ENCODE results near the gene HDAC3.

HDAC3 gene

DNA sequence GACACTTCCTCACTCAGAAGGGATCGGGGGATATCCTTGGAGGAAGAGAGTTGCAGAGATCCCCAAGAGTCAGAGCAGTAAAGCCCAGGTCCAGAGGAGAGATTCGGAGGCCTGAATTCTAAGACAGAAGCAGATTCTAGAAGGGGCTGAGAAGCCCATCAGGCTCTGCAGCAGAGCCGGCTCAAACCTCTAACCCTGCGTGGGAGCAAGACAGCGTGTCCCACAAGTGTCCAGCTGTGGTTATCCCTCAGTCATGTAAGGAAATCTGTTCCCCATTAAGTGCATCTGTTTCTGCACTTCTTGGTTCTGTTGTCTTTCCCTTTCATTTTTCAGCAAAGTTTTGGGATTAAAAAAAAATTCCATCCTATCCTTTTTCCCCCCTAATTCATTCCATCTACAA is 13.0 kb downstream of the HDAC3 start:
- H3K9me3 ChIP-seq (ENCODE audit: control insufficient read depth in 5 of 5, low read length in 5 of 5): no peaks in the 10 kb centered on the region
- H3K27me3 ChIP-seq (ENCODE audit: control insufficient read depth in 5 of 5, insufficient read depth in 4 of 5, low read length in 5 of 5): no peaks in the 10 kb centered on the region
- no peak overlapping the region for H3K27ac ChIP-seq (ENCODE audit: low read depth, low read length)
- peaks cover 27 to 76% (median 69%) of the 10 kb centered on the region in 5 donors for H3K36me3 ChIP-seq (ENCODE audit: control insufficient read depth in 5 of 5, insufficient read depth in 5 of 5, low read length in 5 of 5)
- H3K9ac ChIP-seq (ENCODE audit: low read length in 5 of 5): no peak overlapping the region
- H3K4me3 ChIP-seq (ENCODE audit: low read depth in 1 of 5, low read length in 5 of 5): no peak overlapping the region
- peaks cover 0 to 11% (median 6%) of the 10 kb centered on the region in 5 donors for H3K4me1 ChIP-seq (ENCODE audit: control insufficient read depth in 5 of 5, insufficient read depth in 5 of 5, low read length in 5 of 5)

DNA sequence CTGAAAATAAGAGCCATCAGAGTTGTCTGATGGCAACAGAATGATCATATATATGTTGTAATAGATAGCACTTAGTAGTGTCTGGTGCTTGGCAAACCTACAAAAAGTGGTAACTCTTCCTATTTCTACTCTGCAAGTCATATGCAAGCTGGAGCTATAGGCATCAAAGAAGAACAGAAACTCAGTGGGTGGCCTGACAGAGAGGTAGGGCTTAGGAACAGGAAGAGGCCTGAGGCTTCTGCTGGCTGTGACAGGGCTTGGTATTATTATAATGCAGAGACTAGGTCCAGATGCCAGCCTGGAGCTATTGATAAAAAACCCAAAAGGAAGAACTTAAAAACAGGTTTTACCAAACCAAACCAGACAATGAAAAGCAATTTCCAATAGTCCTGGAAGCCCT is 13.5 kb downstream of the HDAC3 start:
- Histone ChIP-seq H3K27ac (ENCODE audit: low read depth, low read length) (no peak overlapping the region), H3K4me3 (ENCODE audit: low read depth in 1 of 5, low read length in 5 of 5) (no peak overlapping the region), H3K9ac (ENCODE audit: low read length in 5 of 5) (peak overlapping the region in 1 of 5 donors; percentile 48), H3K9me3 (ENCODE audit: control insufficient read depth in 5 of 5, low read length in 5 of 5) (no peaks in the 10 kb centered on the region), H3K27me3 (ENCODE audit: control insufficient read depth in 5 of 5, insufficient read depth in 4 of 5, low read length in 5 of 5) (no peaks in the 10 kb centered on the region), H3K36me3 (ENCODE audit: control insufficient read depth in 5 of 5, insufficient read depth in 5 of 5, low read length in 5 of 5) (peaks cover 27 to 72% (median 65%) of the 10 kb centered on the region in 5 donors), H3K4me1 (ENCODE audit: control insufficient read depth in 5 of 5, insufficient read depth in 5 of 5, low read length in 5 of 5) (peaks cover 0 to 12% (median 10%) of the 10 kb centered on the region in 5 donors)

DNA sequence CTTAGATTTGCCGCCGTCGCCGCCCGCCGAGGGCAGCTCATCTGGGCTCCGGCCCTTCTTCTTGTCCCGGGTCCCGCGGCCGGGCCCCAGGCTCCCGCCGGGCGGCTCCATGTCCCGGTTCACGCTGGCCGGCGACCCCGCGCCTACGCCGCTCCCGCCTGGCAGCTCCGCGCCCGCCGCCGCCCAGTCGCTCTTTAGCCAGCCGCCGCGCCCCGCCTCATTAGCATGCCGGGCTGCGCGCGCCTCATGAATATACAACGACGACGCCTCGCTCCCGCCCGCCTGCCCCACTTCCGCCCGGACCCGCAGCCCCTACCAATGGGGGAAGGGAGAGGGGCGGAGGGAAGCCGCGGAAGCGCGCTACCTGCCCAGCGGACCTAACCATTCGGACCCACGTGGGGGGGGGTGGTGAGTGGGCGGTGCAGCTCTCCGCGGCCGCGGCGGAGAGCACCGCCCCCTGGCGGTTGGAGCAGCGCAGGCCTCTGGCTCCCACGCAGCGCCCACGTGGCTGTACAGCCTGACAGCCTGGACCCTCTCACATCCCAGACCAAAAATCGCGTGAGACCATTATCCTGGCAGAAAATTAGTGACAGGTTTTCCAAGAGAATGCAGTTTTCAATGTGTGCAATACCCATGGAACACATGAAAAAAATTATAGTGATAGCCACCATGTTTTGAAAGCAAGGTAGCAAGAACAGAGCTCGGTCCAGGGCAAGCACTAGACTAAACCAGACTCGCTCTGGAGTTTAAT is 17.7 kb downstream of the HDAC3 start, which contains the start of gene DIAPH1:
DIAPH1 (minus strand) TSS at position 197 of the 751 bp plus-strand sequence; CDS start at position 111, 86 bp downstream.
- Histone ChIP-seq H3K36me3 (ENCODE audit: control insufficient read depth in 5 of 5, insufficient read depth in 5 of 5, low read length in 5 of 5) (peaks cover 20 to 40% (median 30%) of the 10 kb centered on the region in 5 donors), H3K27me3 (ENCODE audit: control insufficient read depth in 5 of 5, insufficient read depth in 4 of 5, low read length in 5 of 5) (no peaks in the 10 kb centered on the region), H3K27ac (ENCODE audit: low read depth, low read length) (peak within 1 kb of the TSS; percentile 31)

DNA sequence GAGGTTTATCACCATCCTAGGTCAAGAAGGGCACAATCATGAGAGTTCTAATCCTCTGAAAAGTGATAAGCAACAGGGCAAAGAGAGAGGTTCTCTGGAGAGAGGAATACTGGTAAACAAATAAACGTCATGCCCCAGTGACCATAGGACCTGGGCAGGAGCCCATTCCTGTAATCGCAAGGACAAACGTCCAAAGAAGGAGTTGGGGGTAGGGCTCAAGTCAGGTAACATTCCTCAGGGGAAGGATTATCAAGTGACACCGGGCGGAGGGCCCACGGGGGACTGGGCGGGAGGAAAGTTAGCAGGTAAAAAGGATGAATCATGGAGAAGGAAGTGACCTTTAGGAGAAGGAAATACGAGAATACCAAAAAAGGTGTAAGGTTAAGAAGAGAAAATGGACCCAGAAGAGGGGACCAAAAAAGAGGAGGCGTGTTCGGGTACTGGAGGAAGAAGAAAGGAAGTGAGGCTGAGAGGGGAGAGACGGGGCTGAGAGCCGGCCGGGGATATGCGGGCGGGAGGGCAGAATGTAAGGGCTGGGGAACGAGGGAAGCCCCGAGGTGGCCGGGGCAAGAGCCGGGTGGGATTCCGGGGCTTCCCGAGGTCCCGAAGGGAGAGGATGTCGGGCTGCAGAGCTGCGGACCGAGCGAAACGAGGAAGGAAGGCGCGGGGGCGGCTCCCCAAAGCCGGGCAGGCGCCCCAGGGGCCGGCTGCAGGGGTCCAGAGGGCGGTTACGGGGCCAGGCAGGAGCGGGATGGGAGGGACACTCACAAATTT is 18.4 kb downstream of the HDAC3 start:
- Histone ChIP-seq H3K27ac (ENCODE audit: low read depth, low read length) (peak overlapping the region; percentile 31), H3K4me1 (ENCODE audit: control insufficient read depth in 5 of 5, insufficient read depth in 5 of 5, low read length in 5 of 5) (peaks cover 0 to 30% (median 25%) of the 10 kb centered on the region in 5 donors), H3K9ac (ENCODE audit: low read length in 5 of 5) (peak overlapping the region; percentile 66 to 90 (median 80)), H3K36me3 (ENCODE audit: control insufficient read depth in 5 of 5, insufficient read depth in 5 of 5, low read length in 5 of 5) (peaks cover 20 to 34% (median 25%) of the 10 kb centered on the region in 5 donors), H3K27me3 (ENCODE audit: control insufficient read depth in 5 of 5, insufficient read depth in 4 of 5, low read length in 5 of 5) (no peaks in the 10 kb centered on the region), H3K9me3 (ENCODE audit: control insufficient read depth in 5 of 5, low read length in 5 of 5) (no peaks in the 10 kb centered on the region), H3K4me3 (ENCODE audit: low read depth in 1 of 5, low read length in 5 of 5) (peak overlapping the region; percentile 67 to 80 (median 75))

More for the DNA sequence above, 17.7 kb downstream of the HDAC3 start, which contains the start of gene DIAPH1:
- H3K9ac ChIP-seq (ENCODE audit: low read length in 5 of 5): peak within 1 kb of the TSS; percentile 66 to 90 (median 80)
- no peaks in the 10 kb centered on the region for H3K9me3 ChIP-seq (ENCODE audit: control insufficient read depth in 5 of 5, low read length in 5 of 5)
- peaks cover 0 to 31% (median 25%) of the 10 kb centered on the region in 5 donors for H3K4me1 ChIP-seq (ENCODE audit: control insufficient read depth in 5 of 5, insufficient read depth in 5 of 5, low read length in 5 of 5)
- H3K4me3 ChIP-seq (ENCODE audit: low read depth in 1 of 5, low read length in 5 of 5): peak within 1 kb of the TSS; percentile 67 to 80 (median 75)

DNA sequence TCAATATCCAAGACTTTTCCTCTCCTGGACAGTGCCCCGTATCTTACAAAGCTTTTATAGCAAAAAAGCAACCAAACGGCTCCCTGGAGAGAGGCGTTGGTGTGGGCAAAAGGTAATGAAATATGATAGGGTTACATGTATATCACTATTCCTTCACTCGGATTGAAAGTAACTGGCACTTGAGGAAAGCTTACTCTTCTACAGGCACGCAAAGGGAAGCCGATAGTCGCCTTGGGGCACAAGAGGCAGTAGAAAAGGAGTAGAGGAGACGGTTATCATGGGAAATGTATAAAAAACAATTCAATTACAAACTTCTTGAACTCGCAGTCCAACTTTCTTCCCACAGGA is 19.0 kb downstream of the HDAC3 start:
- H3K27me3 ChIP-seq (ENCODE audit: control insufficient read depth in 5 of 5, insufficient read depth in 4 of 5, low read length in 5 of 5): no peaks in the 10 kb centered on the region
- peaks cover 0 to 28% (median 25%) of the 10 kb centered on the region in 5 donors for H3K4me1 ChIP-seq (ENCODE audit: control insufficient read depth in 5 of 5, insufficient read depth in 5 of 5, low read length in 5 of 5)
- H3K9ac ChIP-seq (ENCODE audit: low read length in 5 of 5): peak overlapping the region; percentile 2 to 90 (median 79)
- no peaks in the 10 kb centered on the region for H3K9me3 ChIP-seq (ENCODE audit: control insufficient read depth in 5 of 5, low read length in 5 of 5)
- H3K4me3 ChIP-seq (ENCODE audit: low read depth in 1 of 5, low read length in 5 of 5): peak overlapping the region; percentile 67 to 80 (median 75)
- H3K36me3 ChIP-seq (ENCODE audit: control insufficient read depth in 5 of 5, insufficient read depth in 5 of 5, low read length in 5 of 5): peaks cover 18 to 28% (median 21%) of the 10 kb centered on the region in 5 donors
- H3K27ac ChIP-seq (ENCODE audit: low read depth, low read length): peak overlapping the region; percentile 31

DNA sequence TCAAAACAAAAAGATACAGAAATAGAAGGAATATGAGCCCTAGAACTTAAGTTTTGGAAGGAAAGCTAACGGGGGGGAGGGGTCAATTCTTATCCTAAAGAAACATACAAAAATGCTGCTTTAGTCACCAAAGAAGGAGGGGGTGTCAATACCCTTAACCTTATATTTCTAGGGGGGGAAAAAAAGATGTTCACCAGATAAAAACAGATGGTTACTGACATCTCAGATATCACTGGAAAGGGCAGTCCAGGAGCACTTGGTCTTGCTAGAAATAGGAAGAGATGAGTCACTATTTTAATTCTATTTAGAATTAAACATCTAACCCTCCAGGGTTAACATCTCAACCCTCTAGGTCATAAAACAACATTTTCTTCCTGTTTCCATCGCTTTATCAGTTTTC is 19.5 kb downstream of the HDAC3 start:
- H3K27ac ChIP-seq (ENCODE audit: low read depth, low read length): peak overlapping the region; percentile 31
- no peaks in the 10 kb centered on the region for H3K9me3 ChIP-seq (ENCODE audit: control insufficient read depth in 5 of 5, low read length in 5 of 5)
- no peaks in the 10 kb centered on the region for H3K27me3 ChIP-seq (ENCODE audit: control insufficient read depth in 5 of 5, insufficient read depth in 4 of 5, low read length in 5 of 5)
- H3K4me3 ChIP-seq (ENCODE audit: low read depth in 1 of 5, low read length in 5 of 5): peak overlapping the region; percentile 67 to 80 (median 75)
- H3K36me3 ChIP-seq (ENCODE audit: control insufficient read depth in 5 of 5, insufficient read depth in 5 of 5, low read length in 5 of 5): peaks cover 17 to 23% (median 18%) of the 10 kb centered on the region in 5 donors
- no peak overlapping the region for H3K9ac ChIP-seq (ENCODE audit: low read length in 5 of 5)
- H3K4me1 ChIP-seq (ENCODE audit: control insufficient read depth in 5 of 5, insufficient read depth in 5 of 5, low read length in 5 of 5): peaks cover 0 to 28% (median 25%) of the 10 kb centered on the region in 5 donors

DNA sequence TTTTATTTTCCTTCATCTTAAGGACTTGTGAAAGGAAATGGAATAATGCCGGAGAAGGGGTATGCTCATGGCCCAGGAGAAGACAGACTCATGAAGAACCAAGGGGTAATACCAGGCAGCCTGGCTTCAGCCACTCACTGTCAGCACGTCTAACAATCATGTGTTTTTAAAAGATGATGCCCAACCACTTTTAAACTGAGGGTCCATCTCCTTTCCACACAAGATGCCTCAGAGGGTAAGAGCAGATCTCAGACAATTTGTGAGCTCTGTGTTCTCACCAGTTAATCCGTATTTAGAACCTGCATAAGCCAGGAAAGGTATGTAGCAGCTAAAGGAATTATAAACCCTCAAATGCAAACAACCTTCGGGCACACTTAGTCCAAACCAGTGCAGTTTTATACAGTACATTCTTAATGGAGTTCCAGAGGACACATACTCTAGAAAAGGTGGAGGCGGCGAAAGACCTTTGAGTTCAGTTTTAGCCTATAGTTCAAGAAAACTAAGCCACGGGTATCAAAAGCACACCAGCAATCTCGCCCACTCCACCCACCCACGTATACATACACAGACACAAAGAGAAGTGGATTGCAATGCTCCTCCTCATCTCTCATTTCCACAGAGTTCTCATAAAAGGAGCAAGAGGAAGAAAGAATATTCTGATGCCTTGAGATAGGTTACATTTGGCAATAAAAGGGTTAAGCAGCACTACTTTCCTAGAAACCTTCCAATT is 20.5 kb downstream of the HDAC3 start:
- H3K9ac ChIP-seq (ENCODE audit: low read length in 5 of 5): no peak overlapping the region
- no peak overlapping the region for H3K4me3 ChIP-seq (ENCODE audit: low read depth in 1 of 5, low read length in 5 of 5)
- H3K36me3 ChIP-seq (ENCODE audit: control insufficient read depth in 5 of 5, insufficient read depth in 5 of 5, low read length in 5 of 5): peaks cover 8 to 13% (median 9%) of the 10 kb centered on the region in 5 donors
- H3K9me3 ChIP-seq (ENCODE audit: control insufficient read depth in 5 of 5, low read length in 5 of 5): no peaks in the 10 kb centered on the region
- no peaks in the 10 kb centered on the region for H3K27me3 ChIP-seq (ENCODE audit: control insufficient read depth in 5 of 5, insufficient read depth in 4 of 5, low read length in 5 of 5)
- peaks cover 0 to 28% (median 25%) of the 10 kb centered on the region in 5 donors for H3K4me1 ChIP-seq (ENCODE audit: control insufficient read depth in 5 of 5, insufficient read depth in 5 of 5, low read length in 5 of 5)
- no peak overlapping the region for H3K27ac ChIP-seq (ENCODE audit: low read depth, low read length)

DNA sequence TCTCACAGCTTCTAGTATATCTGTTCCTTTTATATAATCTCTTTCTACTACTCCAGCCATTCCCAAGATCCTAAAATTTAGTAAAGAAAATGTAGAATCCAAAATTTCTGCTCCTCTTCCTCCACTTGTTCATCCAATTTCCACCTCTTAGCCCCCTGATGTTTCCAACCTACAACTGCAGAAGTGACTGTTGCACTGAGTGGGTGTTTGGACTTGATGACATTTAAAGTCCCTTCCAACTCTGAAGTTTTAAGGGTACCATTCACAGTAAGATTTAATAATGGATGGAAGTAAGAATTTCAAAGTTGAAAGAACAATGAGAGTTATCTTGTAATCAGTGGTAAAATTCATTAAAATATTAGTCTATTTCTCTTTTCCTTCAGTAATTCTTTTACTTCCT is 23.3 kb downstream of the HDAC3 start:
- Histone ChIP-seq H3K27me3 (ENCODE audit: control insufficient read depth in 5 of 5, insufficient read depth in 4 of 5, low read length in 5 of 5) (no peaks in the 10 kb centered on the region), H3K36me3 (ENCODE audit: control insufficient read depth in 5 of 5, insufficient read depth in 5 of 5, low read length in 5 of 5) (no peaks in the 10 kb centered on the region), H3K9ac (ENCODE audit: low read length in 5 of 5) (no peak overlapping the region), H3K27ac (ENCODE audit: low read depth, low read length) (no peak overlapping the region), H3K4me3 (ENCODE audit: low read depth in 1 of 5, low read length in 5 of 5) (no peak overlapping the region), H3K9me3 (ENCODE audit: control insufficient read depth in 5 of 5, low read length in 5 of 5) (no peaks in the 10 kb centered on the region), H3K4me1 (ENCODE audit: control insufficient read depth in 5 of 5, insufficient read depth in 5 of 5, low read length in 5 of 5) (peaks cover 0 to 23% (median 17%) of the 10 kb centered on the region in 5 donors)

DNA sequence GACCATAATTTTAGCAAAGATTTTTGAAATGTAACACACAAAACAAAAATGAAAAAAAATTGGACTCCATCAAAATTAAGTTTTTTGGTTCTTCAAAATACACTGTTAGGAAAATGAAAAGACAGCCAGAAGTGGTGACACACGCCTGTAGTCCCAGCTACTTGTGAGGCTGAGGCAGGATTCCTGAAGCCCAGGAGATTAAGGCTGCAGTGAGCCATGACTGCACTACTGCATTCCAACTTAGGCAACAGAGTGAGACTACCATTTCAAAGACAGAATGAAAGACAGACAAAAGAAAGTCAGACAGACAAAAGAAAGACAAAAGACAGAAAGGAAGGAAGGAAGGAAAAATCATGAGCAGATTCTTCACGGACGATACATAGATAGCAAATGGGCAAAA is 25.4 kb downstream of the HDAC3 start:
- Histone ChIP-seq H3K27me3 (ENCODE audit: control insufficient read depth in 5 of 5, insufficient read depth in 4 of 5, low read length in 5 of 5) (no peaks in the 10 kb centered on the region), H3K27ac (ENCODE audit: low read depth, low read length) (no peak overlapping the region), H3K4me3 (ENCODE audit: low read depth in 1 of 5, low read length in 5 of 5) (no peak overlapping the region)

More for the DNA sequence above, 25.4 kb downstream of the HDAC3 start:
- Histone ChIP-seq H3K36me3 (ENCODE audit: control insufficient read depth in 5 of 5, insufficient read depth in 5 of 5, low read length in 5 of 5) (no peaks in the 10 kb centered on the region), H3K9me3 (ENCODE audit: control insufficient read depth in 5 of 5, low read length in 5 of 5) (no peaks in the 10 kb centered on the region), H3K4me1 (ENCODE audit: control insufficient read depth in 5 of 5, insufficient read depth in 5 of 5, low read length in 5 of 5) (peaks cover 0 to 9% (median 0%) of the 10 kb centered on the region in 5 donors), H3K9ac (ENCODE audit: low read length in 5 of 5) (no peak overlapping the region)

Measured in subcutaneous abdominal adipose tissue (tissue), 5 donors.